DMS114 treated with DMSO at 0.1 percent for 48 hours (cell line): ENCODE data around the gene WNT5A.

Experiments used
- DNase-seq: peaks from one replicate; lab custom pipeline; 2025; ENCODE audit not compliant: unreplicated experiment; lab: John Stamatoyannopoulos, UW

WNT5A gene

DNA sequence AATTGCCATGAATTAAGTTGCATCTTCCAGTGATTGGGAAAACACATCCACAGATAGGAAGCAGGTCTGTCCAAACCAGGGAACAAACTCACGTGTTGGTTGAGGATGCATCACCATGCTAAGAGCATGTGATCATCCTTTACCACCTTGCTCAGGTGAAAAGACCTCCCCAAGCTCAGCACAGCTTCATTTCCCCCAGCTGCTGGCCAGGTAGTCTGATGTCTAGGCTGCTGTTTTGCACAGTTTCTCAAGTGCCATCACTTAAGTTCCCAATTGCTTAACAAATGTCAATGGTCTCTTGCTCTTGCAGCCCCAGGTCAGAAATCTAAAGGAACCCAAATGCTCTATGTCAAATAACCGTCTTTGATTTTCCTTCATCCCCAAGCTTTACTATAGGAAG lies 34.2 kb downstream of the WNT5A start:
- no peak for DNase-seq

DNA sequence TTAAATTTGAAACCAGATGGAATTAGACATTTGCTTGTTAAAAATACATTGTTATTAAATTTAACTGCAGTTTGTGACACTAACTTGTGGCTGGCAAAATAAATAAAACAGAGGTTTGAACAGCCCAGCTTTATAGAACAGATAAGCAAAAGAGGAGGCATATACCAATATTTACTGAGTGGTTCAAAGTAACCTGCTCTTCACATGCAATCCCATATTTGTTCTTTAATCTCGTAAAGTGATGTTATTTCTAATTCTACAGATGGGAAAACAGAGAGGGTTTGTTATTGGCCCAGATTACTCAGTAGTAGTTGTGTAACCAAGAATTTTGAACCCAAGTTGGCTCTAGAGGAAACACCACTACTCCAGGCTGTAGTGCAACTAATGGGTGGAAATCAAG lies 37.6 kb downstream of the WNT5A start:
- DNase-seq = no peak

DNA sequence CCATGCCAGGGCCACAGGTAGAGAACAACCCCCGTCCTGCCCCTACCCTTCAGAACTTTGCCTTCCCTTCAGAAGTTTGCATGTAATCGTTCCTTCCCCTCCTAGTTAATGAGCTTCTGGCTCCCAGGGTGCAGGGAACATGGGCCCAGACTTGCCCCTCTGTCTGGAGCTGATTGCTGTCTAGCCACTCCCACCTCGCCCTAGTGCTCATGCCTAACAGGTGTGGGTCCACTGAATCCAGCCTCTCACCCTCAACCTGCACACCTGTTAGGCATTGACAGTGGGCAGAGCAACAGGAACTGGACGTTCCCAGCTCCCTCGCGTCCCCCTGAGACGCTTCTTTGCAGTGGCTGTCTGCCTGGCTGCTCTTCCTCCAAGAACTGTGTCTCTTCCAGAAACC lies 40.3 kb downstream of the WNT5A start:
- no peak for DNase-seq

GRCh38 chr3:55445551-55445950 lies 41.6 kb downstream of the WNT5A start:
- no peak for DNase-seq

- no peak for DNase-seq
These were observed 43.8 kb downstream of the WNT5A start for GRCh38 chr3:55443346-55443745.

- DNase-seq = no peak
These were observed 44.2 kb downstream of the WNT5A start for GRCh38 chr3:55442861-55443260.

DNA sequence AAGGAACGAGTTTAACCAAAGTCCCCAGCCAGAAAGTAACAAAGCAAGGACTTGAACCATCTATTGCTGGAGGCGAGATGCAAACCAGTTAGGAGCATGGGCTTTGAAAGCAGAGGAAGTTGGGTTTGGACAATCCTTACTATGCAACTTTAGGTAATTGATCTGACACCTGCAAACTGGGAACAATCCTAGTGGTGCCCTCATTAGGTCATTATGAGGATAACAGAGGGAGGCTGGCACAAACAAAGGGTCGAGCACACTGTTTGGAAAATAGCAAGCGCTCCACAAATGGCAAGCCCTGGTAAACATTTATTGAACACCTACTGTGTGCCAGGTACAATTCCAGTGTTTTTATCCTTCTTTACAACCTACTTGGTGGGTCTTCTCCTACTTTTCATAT lies 45.6 kb downstream of the WNT5A start:
- no peak for DNase-seq

GRCh38 chr3:55440104-55440708 lies 46.9 kb downstream of the WNT5A start:
- no peak for DNase-seq

DNA sequence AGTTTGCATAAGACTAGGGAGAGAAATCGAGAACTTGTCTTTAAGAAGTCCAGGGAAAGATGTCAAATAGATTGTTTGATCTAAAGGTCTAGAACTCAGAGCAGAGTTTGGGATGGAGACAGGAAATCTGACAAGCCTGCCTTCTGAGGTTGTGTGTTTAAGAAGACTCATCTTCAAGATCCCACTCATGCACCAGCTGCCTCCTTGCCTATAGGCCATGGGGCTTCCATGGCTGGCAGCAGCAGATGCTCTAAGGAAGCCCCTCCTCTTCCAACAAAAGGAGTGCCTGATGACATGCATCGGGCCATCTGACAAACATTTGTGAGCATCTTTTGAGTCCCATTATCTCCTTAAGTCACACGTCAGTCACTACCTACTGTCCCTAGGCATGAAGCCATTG lies 47.4 kb downstream of the WNT5A start:
- DNase-seq = no peak

DNA sequence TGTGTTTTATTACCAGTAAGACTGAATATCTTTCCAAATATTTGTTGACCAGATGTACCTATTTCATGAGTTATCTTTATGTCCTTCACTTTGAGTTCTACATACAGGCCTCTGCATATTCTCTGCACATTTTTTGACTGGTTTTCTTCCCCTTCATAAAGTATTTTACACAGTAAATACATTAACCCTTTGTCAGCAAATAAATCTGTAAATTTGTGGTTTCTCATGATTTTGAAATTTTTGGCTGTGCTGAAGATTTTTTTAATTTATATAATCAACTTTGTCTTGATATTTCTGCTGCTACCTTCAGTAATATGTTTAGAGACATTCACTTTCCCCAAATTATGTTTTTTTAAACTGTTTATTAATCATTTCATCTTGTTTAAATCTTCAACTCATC lies 50.5 kb downstream of the WNT5A start:
- DNase-seq = no peak

DNA sequence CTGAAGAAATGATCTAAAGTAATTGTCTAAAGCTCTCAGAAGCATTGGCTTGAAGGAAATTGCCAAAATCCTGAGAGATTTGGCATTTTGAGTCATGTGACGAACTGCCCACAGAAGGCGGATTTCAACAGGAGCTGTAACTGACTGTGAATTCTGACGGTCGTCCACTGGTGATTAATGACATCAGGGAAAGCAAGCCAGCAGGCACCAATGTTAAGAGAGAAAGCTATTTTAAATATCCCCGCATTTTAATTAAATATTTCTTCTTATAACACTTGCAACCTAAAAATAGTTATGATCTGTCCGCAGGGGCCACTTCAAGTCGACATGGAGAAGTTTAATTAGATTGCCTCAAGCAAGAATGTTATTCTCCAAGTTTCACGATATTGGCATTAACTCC lies 51.6 kb downstream of the WNT5A start:
- DNase-seq = no peak

DNA sequence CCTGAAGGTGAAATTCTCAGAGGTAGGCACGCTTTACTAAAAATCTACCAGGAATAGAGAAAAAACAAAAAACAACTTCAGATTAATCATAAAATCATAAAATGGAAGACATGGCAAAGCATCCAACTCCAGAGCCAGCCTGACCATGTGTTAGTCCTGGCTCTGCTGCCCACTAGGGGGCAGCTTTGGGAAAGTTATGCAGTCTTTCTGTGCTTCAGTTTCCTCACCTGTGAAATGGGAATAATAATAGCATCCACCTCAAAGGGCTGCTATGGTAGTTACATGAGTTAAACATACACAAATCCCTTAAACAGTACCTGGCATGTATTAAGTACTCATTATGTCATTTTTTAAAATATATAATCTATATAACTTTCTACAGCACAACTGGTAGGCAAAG lies 52.3 kb downstream of the WNT5A start:
- DNase-seq = peak; percentile 1

- DNase-seq = no peak
These were observed 56.1 kb downstream of the WNT5A start for GRCh38 chr3:55431041-55431440.

DNA sequence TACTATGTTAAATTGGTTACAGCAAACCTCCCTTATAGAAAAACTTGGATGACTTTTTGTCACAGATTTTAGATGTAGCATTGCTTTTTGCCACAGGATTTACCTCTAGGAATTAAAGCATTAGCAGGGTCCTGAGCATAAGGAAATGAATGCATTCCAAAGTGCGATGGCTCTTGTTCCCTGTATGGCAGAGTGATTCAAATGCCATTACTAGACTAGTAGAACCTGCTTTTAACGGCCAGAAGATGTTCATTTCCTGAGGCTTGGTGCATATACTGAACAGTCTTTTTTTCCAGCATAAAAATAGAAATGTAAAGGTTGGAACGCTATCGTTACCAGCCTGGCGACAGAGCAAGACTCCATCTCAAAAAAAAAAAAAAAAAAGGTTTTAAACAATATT lies 59.4 kb downstream of the WNT5A start:
- DNase-seq = no peak

GRCh38 chr3:55426486-55426885 lies 60.6 kb downstream of the WNT5A start:
- DNase-seq = no peak

DNA sequence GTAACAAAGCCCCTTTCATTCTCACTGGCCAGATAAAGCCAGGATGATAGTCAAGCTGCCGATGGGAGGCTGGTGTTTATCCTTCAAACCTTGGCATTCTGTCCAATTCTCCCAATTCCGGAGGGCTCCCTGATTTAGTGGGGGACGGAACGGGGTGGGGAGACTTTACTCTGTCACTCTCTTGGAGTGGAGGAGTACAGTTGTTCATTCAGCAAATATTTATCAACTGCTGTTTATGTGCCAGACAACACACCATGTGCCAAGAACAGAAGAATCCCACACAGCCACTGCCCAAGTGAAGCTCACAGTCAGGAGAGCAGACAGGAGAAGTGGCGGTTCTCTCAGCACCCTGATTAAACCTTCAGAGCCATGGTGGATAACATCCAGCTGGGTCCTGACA lies 63.3 kb downstream of the WNT5A start:
- DNase-seq = no peak

DNA sequence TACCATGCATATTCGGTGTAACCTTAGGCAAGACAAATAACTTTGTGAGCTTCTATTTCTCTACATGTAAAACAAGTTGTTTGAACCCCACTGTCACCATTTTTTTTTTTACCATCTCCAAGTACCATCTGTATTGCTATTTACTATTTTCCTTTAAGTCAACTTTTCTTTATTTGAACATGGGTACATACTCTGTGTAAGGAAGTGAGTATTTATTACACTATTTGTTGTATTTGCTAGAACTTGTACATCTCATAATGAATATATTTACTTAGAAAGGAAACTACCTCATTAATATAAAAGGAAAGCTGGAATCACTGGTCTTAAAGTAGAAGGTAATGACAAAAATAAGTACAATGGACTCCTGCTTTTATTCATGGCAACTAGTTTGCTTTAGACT lies 69.9 kb downstream of the WNT5A start:
- DNase-seq = no peak

- no peak for DNase-seq
These were observed 70.7 kb downstream of the WNT5A start for GRCh38 chr3:55416331-55416821.
